HepG2 (cell line): ENCODE measurements around the gene SMIM14. TPM values are rescaled to one million over a fixed set of nuclear protein-coding genes. Genes with fewer than 3 reads are reported as not detected.

ENCODE experiments used
- AFF4 ChIP-seq: sonication (generic); formaldehyde crosslinking; IDR thresholded peaks from 2 replicates; pipeline ENCODE4 v1.4.0; 2020; ENCODE audit warnings: missing genetic modification reagents
- ATM ChIP-seq: fragments of 450-650 bp; IDR thresholded peaks from 2 replicates; pipeline ENCODE4 v1.7.1; 2017; ENCODE audit warnings: mild to moderate bottlenecking, borderline replicate concordance
- BRD4 ChIP-seq: sonication (generic); formaldehyde crosslinking; IDR thresholded peaks from 2 replicates; pipeline ENCODE4 v1.4.0; 2020; ENCODE audit warnings: missing genetic modification reagents
- GATAD2A ChIP-seq: IDR thresholded peaks from 2 replicates; pipeline ENCODE4 v1.6.1; 2016
- GMEB1 ChIP-seq: sonication (generic); formaldehyde crosslinking; IDR thresholded peaks from 2 replicates; pipeline ENCODE4 v1.5.1; 2020; ENCODE audit warnings: missing genetic modification reagents, mild to moderate bottlenecking, borderline replicate concordance
- IKZF4 ChIP-seq: sonication (generic); formaldehyde crosslinking; IDR thresholded peaks from 2 replicates; pipeline ENCODE4 v1.5.1; 2020; ENCODE audit warnings: borderline replicate concordance, mild to moderate bottlenecking, low read depth, missing genetic modification reagents; ENCODE audit errors: not compliant biosample characterization
- MXD1 ChIP-seq: sonication (generic); formaldehyde crosslinking; IDR thresholded peaks from 2 replicates; pipeline ENCODE4 v1.4.0; 2020; ENCODE audit warnings: mild to moderate bottlenecking, missing genetic modification reagents
- NBN ChIP-seq: fragments of 450-650 bp; conservative IDR thresholded peaks from 2 replicates; pipeline ENCODE4 v1.6.1; 2017
- NR1H2 ChIP-seq: sonication (generic); formaldehyde crosslinking; IDR thresholded peaks from 2 replicates; pipeline ENCODE4 v1.8.1; 2022; ENCODE audit warnings: low read depth, missing genetic modification reagents, borderline replicate concordance
- RFXANK ChIP-seq: IDR thresholded peaks from 2 replicates; pipeline ENCODE4 v1.6.1; 2016
- SATB2 ChIP-seq: sonication (generic); formaldehyde crosslinking; IDR thresholded peaks from 2 replicates; pipeline ENCODE4 v1.5.0; 2020; ENCODE audit warnings: missing genetic modification reagents
- SSRP1 ChIP-seq: IDR thresholded peaks from 2 replicates; pipeline ENCODE4 v1.6.1; 2016; ENCODE audit warnings: control low read depth
- TCF7L2 ChIP-seq: IDR thresholded peaks from 2 replicates; pipeline ENCODE4 v1.6.1; 2011; ENCODE audit warnings: mild to moderate bottlenecking, low read depth, low read length, moderate library complexity
- ZNF20 ChIP-seq: sonication (generic); formaldehyde crosslinking; IDR thresholded peaks from 2 replicates; pipeline ENCODE4 v1.4.0; 2020; ENCODE audit warnings: mild to moderate bottlenecking, moderate library complexity, missing genetic modification reagents
- ZNF563 ChIP-seq: sonication (generic); formaldehyde crosslinking; IDR thresholded peaks from 2 replicates; pipeline ENCODE4 v1.8.0; 2022; ENCODE audit warnings: mild to moderate bottlenecking, moderate library complexity, missing genetic modification reagents
- polyA plus RNA-seq, 8 experiments: library from polyadenylated mRNA; depleted of rRNA in 3 of 8; stranded (reverse) in 7 of 8; unstranded in 1 of 8; fragments of >200 nt; fragmentation: Illumina TruSeq in 4 of 8; extraction: Trizol in 4 of 8; gene quantifications; 2 replicates each; pipeline versions ENCODE4 v1.2.1 to v1.2.3, GENCODE V29; 2011 to 2016; ENCODE audit warnings: low read depth in 4 of 8, missing spikeins in 1 of 8, mixed read lengths in 1 of 8; ENCODE audit not compliant: insufficient read depth in 1 of 8
- total RNA-seq, 5 experiments: library from RNA; depleted of rRNA; stranded (reverse); fragments of >200 nt; fragmentation: Illumina TruSeq; extraction: Trizol; gene quantifications; 2 replicates each; pipeline ENCODE4 v1.2.3, GENCODE V29; 2016; ENCODE audit warnings: low read depth in 1 of 5

The SMIM14 gene
- total and polyA plus RNA-seq, 2 of the 13 experiments (the other 11 are each of a cell fraction or from before 2014, with no cell fraction given) = 16.3 to 28.1 TPM

- TF ChIP-seq AFF4 (CRISPR knock-in tag) = 0 out of 2 replicates have a peak, but pooled peaks have one; percentile 34
- TF ChIP-seq ZNF563 (CRISPR knock-in tag) = no peak
- no peak for TF ChIP-seq GATAD2A (CRISPR knock-in tag)
- no peak for TF ChIP-seq ZNF20 (CRISPR knock-in tag)
- TF ChIP-seq SATB2 (CRISPR knock-in tag) = no peak
- no peak for TF ChIP-seq NR1H2
- TF ChIP-seq SSRP1 (CRISPR knock-in tag) = peak; percentile 82
- TF ChIP-seq MXD1 (CRISPR knock-in tag) = no peak
- no peak for TF ChIP-seq ATM
- TF ChIP-seq GMEB1 (CRISPR knock-in tag) = no peak
- TF ChIP-seq IKZF4 (CRISPR knock-in tag) = no peak
- no peak for TF ChIP-seq TCF7L2
- TF ChIP-seq NBN = no peak
- TF ChIP-seq RFXANK (CRISPR knock-in tag) = no peak
- TF ChIP-seq BRD4 = no peak
Observed at GRCh38 chr4:39524161-39524957, 114.3 kb downstream of the SMIM14 start (continued).
